ENCODE data around the gene PODNL1. TPM values are rescaled to one million over a fixed set of nuclear protein-coding genes. Genes with fewer than 3 reads are reported as not detected.
"Not testable (repeated sequence)": the region's sequence is repeated elsewhere in the genome, so short reads cannot be mapped to it uniquely, and the experiment has no call there.

Gene PODNL1
- total RNA-seq, 2 experiments from 2014 or later = 0.34 to 0.50 TPM

DNA sequence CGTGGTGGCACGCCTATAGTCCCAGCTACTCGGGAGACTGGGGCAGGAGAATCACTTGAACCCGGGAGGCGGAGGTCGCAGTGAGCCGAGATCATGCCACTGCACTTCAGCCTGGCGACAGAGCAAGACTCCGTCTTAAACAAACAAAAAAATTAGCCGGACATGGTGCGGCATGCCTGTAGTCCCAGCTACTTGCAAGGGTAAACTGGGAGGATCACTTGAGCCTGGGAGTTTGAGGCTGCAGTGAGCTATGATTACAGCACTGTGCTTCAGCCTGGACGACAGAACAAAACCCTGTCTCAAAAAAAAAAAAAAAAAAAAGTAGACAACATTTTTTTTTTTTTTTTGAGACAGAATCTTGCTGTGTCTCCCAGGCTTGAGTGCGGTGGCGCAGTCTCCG is 33.7 kb upstream of the PODNL1 start:
- H3K9me3 Mint-ChIP-seq; H3K4me3 Mint-ChIP-seq; intact Hi-C loops (cut with micrococcal nuclease); H3K27me3 Mint-ChIP-seq; H3K27ac Mint-ChIP-seq; DNase-seq; H3K4me1 Mint-ChIP-seq (ENCODE audit: low read depth): not testable (repeated sequence)
- peaks cover 11% of the 10 kb centered on the region for H3K36me3 Mint-ChIP-seq
- CTCF ChIA-PET = interaction anchor here (0.7 kb wide), 1 partner anchor 12 kb away, joined by 3 read pairs; no protein-coding TSS in a partner anchor
- POLR2A ChIA-PET = interaction anchor here (1.7 kb wide), 1 partner anchor 13 kb away, joined by 6 read pairs; no protein-coding TSS in a partner anchor

DNA sequence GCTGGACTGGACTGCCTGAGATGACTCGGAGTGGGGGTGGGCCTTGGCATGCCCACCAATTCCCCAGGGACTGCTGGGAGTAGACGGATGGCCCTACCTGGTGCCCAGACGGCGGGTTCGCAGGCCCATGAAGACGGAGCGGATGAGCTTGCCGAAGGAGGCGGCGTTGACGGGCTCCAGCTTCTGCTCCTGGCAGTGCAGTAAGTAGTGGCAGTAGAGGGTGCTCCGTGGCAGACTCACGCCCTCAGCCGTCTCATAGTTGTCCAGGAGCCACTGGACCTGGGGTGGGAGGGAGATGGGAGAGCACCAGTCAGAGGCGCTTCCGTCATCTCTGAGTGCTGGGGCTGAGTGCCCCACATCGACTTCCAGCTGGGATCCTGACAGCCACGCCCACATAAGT is 31.7 kb upstream of the PODNL1 start:
- ChIA-PET POLR2A (interaction anchor here (0.5 to 0.6 kb wide), 2 partner anchors 71 to 575 kb away, joined by 3 read pairs; no protein-coding TSS in a partner anchor), CTCF (interaction anchor here (0.6 to 1.5 kb wide), 3 partner anchors 15 to 109 kb away, joined by 3 to 4 read pairs (median 3); no protein-coding TSS in a partner anchor)
- no peaks in the 10 kb centered on the region for H3K9me3 Mint-ChIP-seq
- peaks cover 8% of the 10 kb centered on the region for H3K4me1 Mint-ChIP-seq (ENCODE audit: low read depth)
- H3K4me3 Mint-ChIP-seq = no peak overlapping the region
- no peaks in the 10 kb centered on the region for H3K27me3 Mint-ChIP-seq
- DNase-seq = no peak
- no peak overlapping the region for H3K27ac Mint-ChIP-seq
- H3K36me3 Mint-ChIP-seq = peaks cover 11% of the 10 kb centered on the region
- intact Hi-C loops (cut with micrococcal nuclease) = no loop called here

DNA sequence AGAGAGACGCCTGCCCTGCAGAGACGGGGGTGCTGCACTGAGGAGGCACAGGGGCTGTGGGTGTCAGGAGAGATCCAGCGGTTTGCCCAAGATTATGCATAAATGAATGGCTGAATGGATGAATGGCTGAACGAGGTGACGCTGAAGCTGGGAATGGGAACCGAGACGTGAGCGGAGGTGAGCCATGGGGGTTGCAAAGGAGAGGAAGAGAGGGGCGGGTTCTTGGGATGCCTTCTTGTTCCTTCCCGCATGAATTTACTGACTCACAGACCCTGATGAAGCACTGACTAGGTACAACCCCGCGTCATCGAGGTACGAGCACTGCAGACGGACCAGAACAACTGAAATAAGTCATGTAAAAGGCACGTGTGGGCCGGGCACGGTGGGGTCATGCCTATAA is 30.8 kb upstream of the PODNL1 start:
- Mint-ChIP-seq H3K9me3 (no peaks in the 10 kb centered on the region), H3K27me3 (no peaks in the 10 kb centered on the region), H3K4me1 (ENCODE audit: low read depth) (peaks cover 2% of the 10 kb centered on the region), H3K4me3 (no peak overlapping the region), H3K36me3 (peaks cover 12% of the 10 kb centered on the region), H3K27ac (no peak overlapping the region)
- intact Hi-C loops (cut with micrococcal nuclease) = no loop called here
- no peak for DNase-seq
- CTCF ChIA-PET = interaction anchor here (1.5 kb wide), 1 partner anchor 91 kb away, joined by 3 read pairs; no protein-coding TSS in a partner anchor
- POLR2A ChIA-PET = no interaction called here

DNA sequence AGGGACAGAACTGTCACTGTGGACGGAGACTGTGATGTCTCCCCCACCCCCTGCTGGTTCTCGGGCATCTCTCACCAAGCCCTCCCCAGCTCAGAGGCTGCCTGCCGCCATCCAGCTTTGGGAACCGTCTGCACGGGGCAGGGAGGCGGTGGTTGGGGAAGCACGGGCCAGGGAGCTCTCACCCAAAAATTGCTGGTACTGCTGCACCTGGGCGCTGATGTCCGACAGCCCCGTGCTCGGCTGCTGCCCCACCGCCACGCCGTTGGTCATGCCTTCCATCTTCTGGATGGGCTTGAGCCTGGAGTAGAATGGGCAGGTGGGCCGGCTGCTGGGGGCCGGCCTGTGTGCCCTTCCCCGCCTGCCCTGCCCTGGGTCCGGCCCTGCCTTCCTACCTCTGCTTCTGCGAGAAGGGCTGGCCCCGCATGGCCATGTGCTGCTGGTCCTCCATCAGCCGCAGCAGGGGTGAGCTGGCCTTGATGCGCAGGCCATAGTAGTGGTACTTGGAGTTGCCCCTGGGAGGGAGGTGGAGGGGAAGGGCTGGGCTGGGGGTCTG is 30.2 kb upstream of the PODNL1 start:
- H3K4me3 Mint-ChIP-seq = no peak overlapping the region
- no peaks in the 10 kb centered on the region for H3K4me1 Mint-ChIP-seq (ENCODE audit: low read depth)
- H3K36me3 Mint-ChIP-seq = peaks cover 12% of the 10 kb centered on the region
- POLR2A ChIA-PET = no interaction called here
- H3K27ac Mint-ChIP-seq = no peak overlapping the region
- intact Hi-C loops (cut with micrococcal nuclease) = no loop called here
- DNase-seq = no peak
- H3K9me3 Mint-ChIP-seq = no peaks in the 10 kb centered on the region
- H3K27me3 Mint-ChIP-seq = no peaks in the 10 kb centered on the region
- CTCF ChIA-PET = interaction anchor here (0.8 kb wide), 1 partner anchor 32 kb away, joined by 3 read pairs; no protein-coding TSS in a partner anchor

DNA sequence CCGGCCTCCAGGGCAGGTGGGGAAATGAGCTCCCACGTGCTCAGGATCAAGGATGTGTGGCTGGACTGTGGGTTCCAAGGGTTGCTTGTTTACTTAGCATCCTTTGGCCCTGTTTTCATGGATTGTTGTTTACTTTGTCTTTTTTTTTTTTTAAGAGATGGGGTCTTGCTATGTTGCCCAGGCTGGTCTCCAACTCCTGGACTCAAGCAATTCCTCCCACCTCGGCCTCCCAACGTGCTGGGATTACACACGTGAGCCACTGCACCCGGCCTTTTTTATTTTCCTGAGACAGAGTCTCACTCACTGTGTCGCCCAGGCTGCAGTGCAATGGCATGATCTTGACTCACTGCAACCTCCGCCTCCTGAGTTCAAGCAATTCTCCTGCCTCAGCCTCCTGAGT is 29.0 kb upstream of the PODNL1 start:
- DNase-seq; H3K4me3 Mint-ChIP-seq; H3K27ac Mint-ChIP-seq; H3K4me1 Mint-ChIP-seq (ENCODE audit: low read depth); H3K9me3 Mint-ChIP-seq; intact Hi-C loops (cut with micrococcal nuclease); H3K27me3 Mint-ChIP-seq; POLR2A ChIA-PET: not testable (repeated sequence)
- peaks cover 10% of the 10 kb centered on the region for H3K36me3 Mint-ChIP-seq
- CTCF ChIA-PET = interaction anchor here (0.7 kb wide), 1 partner anchor 12 kb away, joined by 3 read pairs; no protein-coding TSS in a partner anchor

DNA sequence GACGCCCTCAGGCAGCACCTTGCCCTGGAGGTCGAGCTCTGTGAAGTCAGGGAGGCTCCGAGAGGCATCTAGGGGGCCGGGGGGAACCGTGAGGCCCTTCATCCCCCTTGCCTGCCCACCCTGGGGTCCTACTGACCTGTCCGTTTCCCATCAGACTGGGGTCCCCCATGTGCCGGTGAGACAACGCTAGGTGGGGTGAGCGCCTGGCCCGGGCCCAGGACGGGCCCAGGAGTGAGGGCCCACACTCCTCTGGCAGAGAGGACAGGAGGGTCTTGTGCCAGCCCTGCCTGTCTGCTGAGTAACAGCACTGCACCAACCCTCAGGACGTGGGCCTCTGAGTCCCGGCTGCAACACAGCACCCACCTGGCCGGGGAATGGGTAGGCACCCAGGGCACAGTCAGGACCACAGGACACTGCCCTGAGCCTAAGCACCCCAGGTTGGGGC is 28.5 kb upstream of the PODNL1 start:
- H3K4me1 Mint-ChIP-seq (ENCODE audit: low read depth) = no peaks in the 10 kb centered on the region
- CTCF ChIA-PET = interaction anchor here (0.7 kb wide), 1 partner anchor 11 kb away, joined by 3 read pairs; no protein-coding TSS in a partner anchor
- POLR2A ChIA-PET = no interaction called here
- intact Hi-C loops (cut with micrococcal nuclease) = no loop called here
- no peak overlapping the region for H3K27ac Mint-ChIP-seq
- H3K9me3 Mint-ChIP-seq = no peaks in the 10 kb centered on the region
- H3K4me3 Mint-ChIP-seq = no peak overlapping the region
- no peak for DNase-seq
- no peaks in the 10 kb centered on the region for H3K27me3 Mint-ChIP-seq
- peaks cover 11% of the 10 kb centered on the region for H3K36me3 Mint-ChIP-seq

DNA sequence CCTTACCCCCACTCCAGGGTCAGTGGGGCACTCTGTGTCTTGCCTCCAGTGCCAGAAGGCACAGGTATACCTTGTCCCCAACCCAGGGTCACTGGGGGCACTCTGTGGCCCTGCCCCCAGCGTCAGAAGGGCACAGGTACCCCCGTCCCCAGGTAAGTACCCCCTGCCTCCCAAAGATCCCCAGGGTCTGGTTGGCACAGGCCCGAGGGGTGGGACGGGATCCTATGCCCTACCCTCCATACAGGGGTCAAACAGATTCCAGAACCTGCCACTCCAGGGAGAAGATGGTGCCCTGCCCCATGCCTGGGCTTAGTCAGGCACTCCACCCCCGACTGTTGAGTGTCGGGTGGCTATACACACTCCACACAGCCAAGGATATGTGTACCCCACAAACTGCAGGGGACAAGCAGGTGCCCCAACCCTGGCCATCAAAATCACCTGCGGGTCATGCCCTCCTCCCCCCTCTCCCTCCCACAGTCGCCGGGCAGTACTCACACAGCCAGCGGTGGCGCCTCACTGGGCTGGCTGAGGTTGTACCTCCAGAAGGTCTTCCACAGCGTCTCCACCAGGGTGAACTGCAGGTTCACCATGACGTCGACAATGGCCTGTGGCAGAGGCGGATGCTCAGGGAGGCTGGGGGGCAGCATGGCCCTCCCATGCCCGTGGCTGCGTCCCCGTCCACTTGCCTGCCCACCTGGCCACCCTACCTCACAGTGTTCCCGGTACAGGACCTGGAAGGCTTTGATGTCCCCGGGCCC is 27.9 kb upstream of the PODNL1 start:
- no peaks in the 10 kb centered on the region for H3K27me3 Mint-ChIP-seq
- DNase-seq = no peak
- POLR2A ChIA-PET = no interaction called here
- no peak overlapping the region for H3K27ac Mint-ChIP-seq
- no peak overlapping the region for H3K4me3 Mint-ChIP-seq
- H3K36me3 Mint-ChIP-seq = peaks cover 15% of the 10 kb centered on the region
- no peaks in the 10 kb centered on the region for H3K9me3 Mint-ChIP-seq
- H3K4me1 Mint-ChIP-seq (ENCODE audit: low read depth) = no peaks in the 10 kb centered on the region
- CTCF ChIA-PET = no interaction called here
- intact Hi-C loops (cut with micrococcal nuclease) = no loop called here

DNA sequence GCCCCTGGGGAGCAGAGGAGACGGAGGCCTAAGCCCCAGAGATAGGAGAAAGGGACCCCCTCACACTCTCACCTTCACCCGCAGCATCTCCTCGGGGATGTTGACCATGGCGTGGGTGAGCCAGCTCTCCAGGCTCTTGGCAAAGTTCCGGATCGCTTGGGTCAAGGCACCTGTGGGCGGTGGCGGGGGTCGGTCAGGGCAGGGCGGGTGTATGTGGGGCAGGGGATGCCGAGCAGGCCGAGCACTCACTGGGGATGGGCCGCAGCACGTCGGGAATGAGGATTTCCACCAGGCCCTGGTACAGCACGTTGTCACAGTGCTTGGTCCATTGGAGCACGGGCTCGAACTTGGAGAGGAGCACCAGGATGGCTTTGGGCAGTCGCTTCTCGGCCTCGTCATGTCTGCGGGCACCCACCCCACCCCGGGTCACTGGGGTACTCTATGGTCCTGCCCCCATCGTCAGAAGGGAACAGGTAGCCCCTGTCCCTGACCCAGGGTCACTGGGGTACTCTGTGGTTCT is 27.2 kb upstream of the PODNL1 start:
- DNase-seq = no peak
- Mint-ChIP-seq H3K4me3 (no peak overlapping the region), H3K36me3 (peaks cover 18% of the 10 kb centered on the region), H3K27me3 (no peaks in the 10 kb centered on the region), H3K9me3 (no peaks in the 10 kb centered on the region), H3K27ac (no peak overlapping the region), H3K4me1 (ENCODE audit: low read depth) (no peaks in the 10 kb centered on the region)
- intact Hi-C loops (cut with micrococcal nuclease) = no loop called here
- CTCF ChIA-PET = no interaction called here
- POLR2A ChIA-PET = no interaction called here

DNA sequence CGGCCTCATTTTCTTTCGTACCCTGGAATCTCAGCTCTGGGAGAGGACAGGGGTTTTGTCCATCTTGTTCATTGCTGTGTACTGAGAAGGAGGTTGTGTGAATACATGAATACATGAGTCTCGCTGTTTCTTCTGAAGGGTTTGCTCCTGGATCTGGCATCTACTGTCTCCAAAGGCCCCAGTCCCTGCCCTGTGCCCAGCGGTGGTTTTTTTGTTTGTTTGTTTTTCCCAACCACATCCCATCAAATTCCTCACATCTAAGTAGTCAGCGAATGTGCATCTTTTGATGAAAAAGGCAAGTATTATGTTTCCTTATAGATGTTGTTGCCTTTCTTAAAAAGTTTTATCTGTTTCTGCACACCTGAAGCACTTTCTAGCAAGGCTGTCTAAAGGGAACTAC is 26.6 kb upstream of the PODNL1 start:
- Mint-ChIP-seq H3K4me1 (ENCODE audit: low read depth) (no peaks in the 10 kb centered on the region), H3K9me3 (no peaks in the 10 kb centered on the region), H3K36me3 (peaks cover 18% of the 10 kb centered on the region), H3K27ac (no peak overlapping the region), H3K27me3 (no peaks in the 10 kb centered on the region), H3K4me3 (no peak overlapping the region)
- no peak for DNase-seq
- intact Hi-C loops (cut with micrococcal nuclease) = no loop called here
- ChIA-PET POLR2A (no interaction called here), CTCF (no interaction called here)

DNA sequence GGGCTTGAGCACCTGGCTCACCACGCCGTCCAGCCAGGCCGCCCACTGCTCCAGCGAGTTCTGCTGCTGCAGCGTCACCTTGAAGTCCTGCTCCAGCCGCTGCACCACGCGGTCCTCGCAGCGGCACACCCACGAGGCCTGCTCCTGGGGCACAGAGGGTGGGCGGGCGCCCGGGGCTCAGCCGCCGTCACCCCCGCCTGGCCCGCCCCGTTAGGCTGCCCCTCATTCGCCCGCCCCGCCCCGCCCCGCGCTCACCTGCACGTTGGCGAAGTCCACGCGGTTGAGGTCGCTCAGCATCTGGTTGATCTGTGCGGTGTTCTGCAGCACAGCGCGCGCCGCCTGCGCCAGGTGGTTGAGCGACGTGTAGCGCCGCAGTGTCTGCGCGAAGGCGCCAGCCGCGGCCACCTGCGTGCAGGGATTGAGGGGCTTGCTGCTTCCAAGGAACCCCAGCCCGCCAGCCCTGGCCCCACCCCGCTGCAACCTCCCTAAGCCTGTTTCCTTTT is 25.4 kb upstream of the PODNL1 start:
- ChIA-PET POLR2A (no interaction called here), CTCF (no interaction called here)
- H3K4me1 Mint-ChIP-seq (ENCODE audit: low read depth) = no peaks in the 10 kb centered on the region
- H3K9me3 Mint-ChIP-seq = no peaks in the 10 kb centered on the region
- no peak overlapping the region for H3K4me3 Mint-ChIP-seq
- no peak overlapping the region for H3K27ac Mint-ChIP-seq
- H3K27me3 Mint-ChIP-seq = no peaks in the 10 kb centered on the region
- intact Hi-C loops (cut with micrococcal nuclease) = no loop called here
- H3K36me3 Mint-ChIP-seq = peaks cover 14% of the 10 kb centered on the region
- DNase-seq = no peak

DNA sequence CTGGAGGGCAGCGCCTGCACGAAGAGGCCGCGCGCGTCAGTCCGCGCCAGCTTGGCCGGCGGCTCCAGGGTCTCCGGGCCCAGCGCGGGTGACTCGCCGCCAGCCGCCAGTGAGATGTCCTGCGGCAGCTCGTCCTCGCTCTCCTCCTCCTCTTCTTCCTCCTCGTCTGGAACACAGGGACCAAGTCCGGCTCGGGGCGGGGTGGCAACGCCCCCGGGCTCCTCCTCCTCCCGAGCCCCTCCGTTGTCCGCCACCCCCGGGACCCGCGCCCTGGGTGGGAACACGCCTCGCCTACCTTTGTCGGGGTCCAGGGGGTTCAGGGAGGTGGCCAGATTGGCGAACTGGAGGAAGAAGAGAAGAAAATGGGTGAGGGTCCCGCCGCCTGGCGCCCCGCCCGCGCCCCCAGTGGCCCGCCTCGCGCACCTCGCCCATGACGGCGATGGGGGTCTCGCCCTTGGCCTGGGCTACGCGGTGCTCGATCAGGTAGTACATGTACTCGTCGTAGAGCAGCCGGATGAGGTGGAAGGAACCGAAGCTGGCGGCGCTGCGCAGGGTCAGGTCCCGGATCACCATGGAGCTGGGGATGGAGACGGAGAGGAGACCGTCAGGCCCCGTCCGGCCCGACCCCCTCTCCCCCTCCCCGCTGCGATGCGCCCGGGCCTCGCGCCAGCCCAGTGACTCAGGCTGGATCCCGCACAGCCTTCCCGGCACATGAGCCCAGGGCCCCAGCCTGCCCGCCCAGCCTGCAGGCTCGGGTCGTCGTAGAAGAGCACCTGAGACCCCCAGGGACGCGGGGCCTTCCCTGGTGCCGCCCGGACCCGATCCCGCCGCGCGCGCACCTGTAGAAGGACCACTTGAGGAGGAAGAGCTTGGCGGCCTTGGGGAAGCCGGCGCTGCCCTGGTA is 24.7 kb upstream of the PODNL1 start:
- H3K4me3 Mint-ChIP-seq = no peak overlapping the region
- H3K27ac Mint-ChIP-seq = no peak overlapping the region
- CTCF ChIA-PET = no interaction called here
- DNase-seq = no peak
- POLR2A ChIA-PET = no interaction called here
- H3K9me3 Mint-ChIP-seq = no peaks in the 10 kb centered on the region
- H3K27me3 Mint-ChIP-seq = no peaks in the 10 kb centered on the region
- peaks cover 17% of the 10 kb centered on the region for H3K36me3 Mint-ChIP-seq
- intact Hi-C loops (cut with micrococcal nuclease) = no loop called here
- no peaks in the 10 kb centered on the region for H3K4me1 Mint-ChIP-seq (ENCODE audit: low read depth)
